ENCODE measurements around the gene RPS21. TPM values are rescaled to one million over a fixed set of nuclear protein-coding genes. Genes with fewer than 3 reads are reported as not detected.

Gene RPS21
- total RNA-seq, 1 donor from 2014 or later, result 1,629 TPM

- Mint-ChIP-seq H3K9me3 (no peaks in the 10 kb centered on the region), H3K27me3 (ENCODE audit: insufficient read depth, low read depth) (peaks cover 8% of the 10 kb centered on the region)
- H3K4me2 ChIP-seq, result no peak overlapping the region
Observed at GRCh38 chr20:62408055-62408454, 21.2 kb downstream of the RPS21 start.

GRCh38 chr20:62408640-62409039 is 21.7 kb downstream of the RPS21 start:
- peaks cover 8% of the 10 kb centered on the region for H3K27me3 Mint-ChIP-seq (ENCODE audit: insufficient read depth, low read depth)
- H3K27ac Mint-ChIP-seq, result no peak overlapping the region
- no peaks in the 10 kb centered on the region for H3K79me2 ChIP-seq (ENCODE audit: low read depth)
- H3K4me1 ChIP-seq, result peaks cover 13% of the 10 kb centered on the region
- peaks cover 15% of the 10 kb centered on the region for H3K4me1 Mint-ChIP-seq
- no peak overlapping the region for H3K4me2 ChIP-seq
- no peak overlapping the region for H3K9ac ChIP-seq
- no peaks in the 10 kb centered on the region for H3K9me3 ChIP-seq (ENCODE audit: low read depth)
- no peaks in the 10 kb centered on the region for H3K36me3 ChIP-seq
- H3K9me3 Mint-ChIP-seq, result no peaks in the 10 kb centered on the region
- peaks cover 7% of the 10 kb centered on the region for H3F3A ChIP-seq (ENCODE audit: low read depth)
- H3K27me3 ChIP-seq, result peaks cover 27% of the 10 kb centered on the region
- no peak overlapping the region for H3K27ac ChIP-seq
- no peak for DNase-seq (ENCODE audit: low spot score)
- no peak overlapping the region for H3K4me3 ChIP-seq
- TF ChIP-seq EZH2 (IDR thresholded peaks at IDR 0.05) (no peak), EZH2phosphoT487 (IDR thresholded peaks at IDR 0.05) (no peak), CTCF (IDR thresholded peaks at IDR 0.05) (no peak)
- H3K4me3 Mint-ChIP-seq, result no peak overlapping the region
- H4K20me1 ChIP-seq (ENCODE audit: low read depth), result peaks cover 26% of the 10 kb centered on the region
- H2AFZ ChIP-seq (replicated peaks), result no peak overlapping the region
- peaks cover 3% of the 10 kb centered on the region for H3K36me3 Mint-ChIP-seq

More at GRCh38 chr20:62408055-62408454, 21.2 kb downstream of the RPS21 start:
- H2AFZ ChIP-seq (replicated peaks), result no peak overlapping the region
- peaks cover 15% of the 10 kb centered on the region for H3K4me1 Mint-ChIP-seq
- no peak overlapping the region for H3K27ac Mint-ChIP-seq
- peaks cover 3% of the 10 kb centered on the region for H3K36me3 Mint-ChIP-seq
- H3K4me3 ChIP-seq, result no peak overlapping the region
- H3K4me1 ChIP-seq, result peaks cover 13% of the 10 kb centered on the region
- no peaks in the 10 kb centered on the region for H3K36me3 ChIP-seq
- peaks cover 26% of the 10 kb centered on the region for H4K20me1 ChIP-seq (ENCODE audit: low read depth)
- peaks cover 27% of the 10 kb centered on the region for H3K27me3 ChIP-seq
- H3K9me3 ChIP-seq (ENCODE audit: low read depth), result no peaks in the 10 kb centered on the region
- no peaks in the 10 kb centered on the region for H3K79me2 ChIP-seq (ENCODE audit: low read depth)
- no peak overlapping the region for H3K9ac ChIP-seq
- DNase-seq (ENCODE audit: low spot score), result no peak
- peak overlapping the region; percentile 83 for H3K4me3 Mint-ChIP-seq
- peaks cover 7% of the 10 kb centered on the region for H3F3A ChIP-seq (ENCODE audit: low read depth)
- no peak overlapping the region for H3K27ac ChIP-seq
- TF ChIP-seq EZH2phosphoT487 (IDR thresholded peaks at IDR 0.05), result no peak
- no peak for TF ChIP-seq EZH2 (IDR thresholded peaks at IDR 0.05)
- no peak for TF ChIP-seq CTCF (IDR thresholded peaks at IDR 0.05)

- Histone ChIP-seq H3K79me2 (ENCODE audit: low read depth) (no peaks in the 10 kb centered on the region), H3K4me1 (peaks cover 13% of the 10 kb centered on the region), H2AFZ (replicated peaks) (no peak overlapping the region), H3K36me3 (no peaks in the 10 kb centered on the region), H3K27ac (no peak overlapping the region), H3F3A (ENCODE audit: low read depth) (peaks cover 7% of the 10 kb centered on the region), H4K20me1 (ENCODE audit: low read depth) (peaks cover 23% of the 10 kb centered on the region), H3K9ac (no peak overlapping the region), H3K27me3 (peaks cover 27% of the 10 kb centered on the region), H3K4me2 (no peak overlapping the region), H3K4me3 (no peak overlapping the region), H3K9me3 (ENCODE audit: low read depth) (no peaks in the 10 kb centered on the region)
- Mint-ChIP-seq H3K4me3 (peak overlapping the region; percentile 38), H3K36me3 (peaks cover 3% of the 10 kb centered on the region), H3K9me3 (no peaks in the 10 kb centered on the region), H3K4me1 (peaks cover 13% of the 10 kb centered on the region), H3K27ac (no peak overlapping the region), H3K27me3 (ENCODE audit: insufficient read depth, low read depth) (peaks cover 8% of the 10 kb centered on the region)
- no peak for DNase-seq (ENCODE audit: low spot score)
- no peak for TF ChIP-seq EZH2 (IDR thresholded peaks at IDR 0.05)
- TF ChIP-seq EZH2phosphoT487 (IDR thresholded peaks at IDR 0.05), result no peak
- no peak for TF ChIP-seq CTCF (IDR thresholded peaks at IDR 0.05)
Observed at GRCh38 chr20:62409086-62409853, 22.4 kb downstream of the RPS21 start.
